GM18873 (cell line): ENCODE measurements around the gene IGF2BP1.

Source experiments
- ATAC-seq: cut with Tn5 transposase; IDR thresholded peaks from one replicate; pipeline ENCODE4 v1.9.1; 2021; ENCODE audit warnings: mild to moderate bottlenecking, moderate library complexity, moderate number of reproducible peaks; ENCODE audit not compliant: unreplicated experiment, low FRiP score

The IGF2BP1 gene

DNA sequence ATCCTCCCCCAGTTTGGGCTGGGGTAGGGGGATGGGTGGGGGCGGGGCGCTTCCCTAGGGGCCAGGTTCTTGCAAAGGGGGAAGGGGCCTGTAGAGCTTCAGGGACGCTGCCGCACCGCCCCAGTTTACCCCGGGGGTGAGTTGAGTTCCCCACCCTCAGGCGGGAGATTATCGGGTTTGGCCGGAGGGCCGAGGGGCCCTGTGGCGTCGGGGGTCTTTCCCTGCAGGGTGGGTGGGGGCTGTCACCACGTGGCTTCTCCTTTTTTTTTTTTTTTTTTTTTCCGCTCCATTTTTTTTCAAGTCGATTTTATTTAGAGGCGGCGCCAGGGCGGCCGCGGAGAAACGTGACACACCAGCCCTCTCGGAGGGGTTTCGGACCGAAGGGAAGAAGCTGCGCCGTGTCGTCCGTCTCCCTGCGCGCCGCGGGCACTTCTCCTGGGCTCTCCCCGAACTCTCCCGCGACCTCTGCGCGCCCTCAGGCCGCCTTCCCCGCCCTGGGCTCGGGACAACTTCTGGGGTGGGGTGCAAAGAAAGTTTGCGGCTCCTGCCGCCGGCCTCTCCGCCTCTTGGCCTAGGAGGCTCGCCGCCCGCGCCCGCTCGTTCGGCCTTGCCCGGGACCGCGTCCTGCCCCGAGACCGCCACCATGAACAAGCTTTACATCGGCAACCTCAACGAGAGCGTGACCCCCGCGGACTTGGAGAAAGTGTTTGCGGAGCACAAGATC, at the start of gene IGF2BP1:
TSS of gene IGF2BP1 (plus strand) at position 283 of the 724 bp plus-strand sequence. CDS start at position 644, 361 bp downstream.
- ATAC-seq: no peak

DNA sequence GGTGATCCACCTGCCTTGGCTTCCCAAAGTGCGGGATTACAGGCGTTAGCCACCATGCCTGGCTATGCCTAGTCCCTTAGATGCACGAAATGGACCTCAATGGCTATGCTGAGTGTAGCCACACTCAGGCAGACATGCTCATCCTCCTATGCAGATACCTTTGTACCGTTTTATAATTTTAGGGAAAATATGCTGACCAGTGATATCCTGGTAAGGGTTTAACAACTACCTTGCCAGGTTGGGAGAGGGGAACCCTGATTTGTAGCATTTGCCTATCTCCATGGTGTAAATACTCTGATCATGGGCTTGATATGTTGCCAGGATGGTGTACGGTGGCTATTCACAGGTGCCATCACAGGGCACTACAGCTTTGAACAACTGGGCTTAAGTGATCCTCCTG, 45.6 kb upstream of the IGF2BP1 start:
- ATAC-seq: no peak

DNA sequence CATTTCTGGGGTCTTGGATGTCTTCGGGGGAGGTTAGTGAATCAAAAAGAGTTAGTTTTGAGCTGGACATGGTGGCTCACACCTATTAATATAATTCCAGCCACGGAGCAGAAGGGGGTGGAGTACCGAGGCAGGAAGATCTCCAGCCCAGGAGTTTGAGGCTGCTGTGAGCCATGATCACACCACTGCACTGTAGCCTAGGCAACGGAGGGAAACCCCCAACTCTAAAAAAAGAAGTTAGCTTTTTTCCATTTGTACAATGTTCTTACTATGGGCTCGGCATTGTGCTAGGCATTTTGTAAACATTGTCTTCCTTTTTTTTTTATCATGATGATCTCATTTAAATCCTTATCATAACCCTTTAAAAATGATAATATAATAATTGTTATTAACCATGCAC, 44.3 kb upstream of the IGF2BP1 start:
- ATAC-seq: no peak

DNA sequence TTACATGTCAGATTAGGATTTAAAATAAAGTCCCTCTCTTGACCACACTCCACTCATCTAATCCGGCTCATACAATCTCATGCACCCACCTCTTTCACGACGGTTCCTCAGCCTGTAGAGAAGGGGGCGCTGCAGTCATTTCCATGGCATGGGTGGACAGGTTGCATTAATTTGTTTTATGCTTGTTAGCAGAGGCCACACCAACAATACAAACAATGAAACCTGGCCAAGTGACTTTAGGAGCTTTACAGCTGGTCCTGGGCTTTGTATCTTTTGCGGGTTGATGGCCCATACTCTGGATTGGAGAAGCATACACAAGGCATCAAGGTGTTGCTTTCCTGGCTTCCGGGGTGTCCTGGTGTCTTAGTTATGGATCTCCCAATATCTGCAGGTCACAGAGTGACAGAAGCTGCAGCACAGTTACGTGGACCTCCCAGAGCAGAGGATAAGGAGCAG, 42.9 kb upstream of the IGF2BP1 start:
- no peak for ATAC-seq

DNA sequence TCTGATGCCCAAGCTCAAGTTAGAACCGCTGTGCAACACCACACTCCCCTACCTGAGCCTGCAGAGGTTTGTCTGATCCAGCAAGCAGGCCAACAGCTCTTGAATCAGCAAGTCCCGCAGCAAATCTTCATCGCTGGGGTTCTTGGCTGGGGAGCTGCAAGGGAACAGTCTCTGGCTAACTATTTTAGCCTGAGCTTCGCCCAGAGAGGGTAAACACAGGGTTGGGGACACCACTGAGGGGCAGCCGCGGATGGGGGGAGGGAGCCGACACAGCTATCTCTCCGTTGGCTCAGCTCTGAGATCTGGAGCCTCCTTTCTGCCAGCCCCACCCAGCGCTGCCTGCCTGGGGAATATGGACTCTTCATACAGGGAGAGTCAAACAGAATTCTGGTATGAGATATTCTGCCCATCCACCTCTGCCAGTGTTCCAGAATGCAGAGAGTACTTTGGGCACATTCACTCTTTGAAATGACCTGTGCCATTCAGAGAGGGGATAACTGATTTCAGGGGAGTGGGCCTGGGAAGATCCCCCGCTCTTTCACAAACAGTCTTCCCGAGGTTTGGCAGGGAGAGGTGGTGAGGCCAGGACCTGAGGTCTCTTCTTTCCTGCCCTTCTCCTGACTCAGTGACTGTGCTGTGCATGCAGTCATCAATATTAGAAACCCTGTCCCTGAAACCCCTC, 36.2 kb upstream of the IGF2BP1 start:
- no peak for ATAC-seq

DNA sequence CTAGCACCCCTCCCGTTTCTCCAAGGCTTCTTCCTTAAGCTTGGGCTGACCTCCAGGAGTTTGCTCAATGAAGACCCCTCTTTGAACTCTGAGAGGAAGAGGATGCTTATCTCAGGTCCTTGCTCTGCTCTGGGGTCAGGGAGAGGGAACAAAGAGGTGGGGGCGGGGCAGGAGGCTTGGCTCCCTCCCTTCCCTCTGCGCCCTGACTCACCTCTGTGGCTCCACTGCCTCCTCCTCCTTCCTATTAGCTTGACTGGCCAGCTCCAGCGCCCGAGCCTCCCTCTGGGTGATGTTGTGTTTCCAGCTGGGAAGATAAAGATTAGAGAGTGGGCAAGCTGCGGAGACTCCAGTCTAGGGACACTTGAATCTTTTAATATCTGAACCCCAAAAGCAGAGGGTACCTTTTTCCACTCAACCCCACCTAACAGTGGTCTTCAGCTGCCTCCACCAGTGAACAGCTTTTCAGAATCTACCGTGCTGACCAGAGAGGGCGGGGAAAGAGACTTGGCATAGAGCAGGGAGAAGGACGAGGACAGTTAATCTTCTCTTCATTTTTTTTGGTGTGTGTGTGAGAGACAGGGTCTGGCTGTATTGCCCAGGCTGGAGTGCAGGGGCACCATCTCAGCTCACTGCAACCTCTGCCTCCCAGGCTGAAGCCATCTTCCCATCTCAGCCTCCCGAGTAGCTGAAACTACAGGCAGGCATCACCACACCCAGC, 35.5 kb upstream of the IGF2BP1 start:
- ATAC-seq: no peak

DNA sequence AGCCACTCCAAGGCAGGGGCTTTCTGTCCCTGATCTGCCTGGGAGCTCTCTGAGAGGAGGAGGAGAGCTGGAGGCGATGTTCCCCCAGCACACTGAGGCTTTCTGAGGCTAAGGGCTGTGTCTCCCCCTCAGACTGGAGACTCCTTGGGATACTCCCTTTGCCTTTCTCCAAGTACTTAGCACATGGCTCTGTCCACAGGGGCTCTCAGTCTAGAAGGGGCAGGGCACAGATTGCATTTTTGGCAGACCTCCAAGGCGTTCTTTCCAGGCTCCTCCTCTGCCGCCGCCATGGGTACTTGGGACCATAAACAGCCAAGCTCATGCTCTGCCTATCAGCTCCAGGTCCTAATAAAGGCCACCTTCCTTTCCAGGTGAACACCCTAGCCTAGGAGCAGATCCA, 27.0 kb upstream of the IGF2BP1 start:
- no peak for ATAC-seq

DNA sequence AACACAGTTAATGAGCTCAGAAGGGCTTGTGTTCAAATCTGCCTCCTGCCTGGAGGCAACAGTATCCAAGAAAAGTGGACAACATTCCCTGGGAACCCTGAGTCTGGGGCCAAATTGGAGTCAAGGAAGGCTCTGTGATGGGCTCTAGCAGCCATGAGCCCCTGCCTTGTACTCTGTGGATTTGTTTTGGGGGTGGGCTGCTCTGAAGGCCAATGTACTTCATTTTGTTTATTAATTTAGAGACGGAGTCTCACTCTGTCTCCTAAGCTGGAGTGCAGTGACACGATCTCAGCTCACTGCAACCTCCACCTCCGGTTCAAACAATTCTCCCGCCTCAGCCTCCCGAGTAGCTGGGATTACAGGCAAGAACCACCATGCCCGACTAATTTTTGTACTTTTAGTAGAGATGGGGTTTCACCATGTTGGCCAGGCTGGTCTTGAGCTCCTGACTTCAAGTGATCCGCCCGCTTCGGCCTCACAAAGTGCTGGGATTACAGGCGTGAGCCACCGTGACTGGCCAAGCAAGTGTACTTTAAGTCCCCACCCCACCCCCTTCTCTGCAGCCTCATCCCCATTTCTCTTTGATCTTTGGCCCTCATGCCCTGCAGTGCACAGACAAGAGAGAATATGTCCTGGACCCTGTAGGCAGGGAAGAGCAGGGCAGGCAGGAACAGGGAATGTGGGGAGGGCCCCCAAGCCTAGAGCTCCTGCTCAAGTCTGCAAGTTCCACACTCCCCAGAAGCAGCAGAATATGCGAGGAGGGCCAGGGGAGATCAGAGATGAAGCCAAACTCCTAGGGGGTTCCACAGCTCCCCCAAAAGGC, 26.1 kb upstream of the IGF2BP1 start:
- ATAC-seq: no peak

DNA sequence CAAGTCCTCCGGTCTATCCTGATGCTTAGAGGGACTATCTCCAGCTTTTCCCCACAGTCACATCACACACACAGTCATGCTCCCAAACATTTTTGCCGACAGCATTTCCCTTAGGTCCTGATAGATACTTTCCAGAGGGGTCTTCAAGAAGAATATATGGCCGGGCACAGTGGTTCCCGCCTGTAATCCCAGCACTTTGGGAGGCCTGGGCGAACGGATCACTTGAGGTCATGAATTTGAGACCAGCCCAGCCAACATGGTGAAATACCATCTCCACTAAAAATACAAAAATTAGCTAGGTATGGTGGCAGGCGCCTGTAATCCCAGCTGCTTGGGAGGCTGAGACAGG, 24.5 kb upstream of the IGF2BP1 start:
- no peak for ATAC-seq

DNA sequence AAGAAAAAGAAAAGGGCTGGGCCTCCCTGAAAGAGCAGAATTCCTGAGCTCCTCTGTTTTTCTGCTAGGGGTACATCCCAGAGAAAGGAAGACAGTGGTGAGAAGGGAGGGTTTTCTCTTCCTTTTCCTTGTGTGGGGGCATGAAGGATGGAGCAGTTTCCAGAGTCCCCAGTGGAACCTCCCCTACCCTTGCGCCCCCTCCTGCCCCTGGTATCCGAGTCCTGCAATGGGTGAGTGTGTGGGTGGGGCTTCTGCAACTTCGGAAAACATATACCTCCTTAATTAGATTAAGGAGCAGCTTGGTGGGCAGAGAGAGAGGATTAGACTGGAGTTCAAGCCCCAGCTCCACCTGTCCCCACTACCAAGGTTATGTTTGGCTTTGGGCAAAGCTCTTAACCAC, 23.4 kb upstream of the IGF2BP1 start:
- no peak for ATAC-seq

DNA sequence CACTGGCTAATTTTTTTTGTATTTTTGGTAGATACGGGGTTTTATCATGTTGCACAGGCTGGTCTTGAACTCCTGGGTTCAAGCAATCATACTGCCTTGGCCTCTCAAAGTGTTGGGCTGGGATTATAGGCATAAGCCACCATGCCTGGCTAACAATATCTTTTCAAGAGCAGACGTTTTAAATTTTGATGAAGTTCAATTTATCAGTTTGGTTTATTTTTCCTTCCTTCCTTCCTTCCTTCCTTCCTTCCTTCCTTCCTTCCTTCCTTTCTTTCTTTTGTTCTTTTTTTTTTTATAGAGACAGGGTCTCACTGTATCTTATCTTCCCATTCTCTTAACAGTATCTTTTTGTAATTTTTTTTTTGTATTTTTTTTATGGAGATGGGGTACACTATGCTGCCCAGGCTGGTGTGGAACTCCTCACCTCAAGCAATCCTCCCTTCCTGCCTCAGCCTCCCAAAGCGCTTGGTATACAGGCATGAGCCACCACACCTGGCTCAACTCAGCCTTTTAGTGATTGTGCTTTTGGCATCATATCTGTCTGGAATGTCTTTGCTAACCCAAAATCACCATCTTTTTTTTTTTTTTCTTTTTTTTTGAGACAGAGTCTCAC, 15.2 kb upstream of the IGF2BP1 start:
- ATAC-seq: no peak

DNA sequence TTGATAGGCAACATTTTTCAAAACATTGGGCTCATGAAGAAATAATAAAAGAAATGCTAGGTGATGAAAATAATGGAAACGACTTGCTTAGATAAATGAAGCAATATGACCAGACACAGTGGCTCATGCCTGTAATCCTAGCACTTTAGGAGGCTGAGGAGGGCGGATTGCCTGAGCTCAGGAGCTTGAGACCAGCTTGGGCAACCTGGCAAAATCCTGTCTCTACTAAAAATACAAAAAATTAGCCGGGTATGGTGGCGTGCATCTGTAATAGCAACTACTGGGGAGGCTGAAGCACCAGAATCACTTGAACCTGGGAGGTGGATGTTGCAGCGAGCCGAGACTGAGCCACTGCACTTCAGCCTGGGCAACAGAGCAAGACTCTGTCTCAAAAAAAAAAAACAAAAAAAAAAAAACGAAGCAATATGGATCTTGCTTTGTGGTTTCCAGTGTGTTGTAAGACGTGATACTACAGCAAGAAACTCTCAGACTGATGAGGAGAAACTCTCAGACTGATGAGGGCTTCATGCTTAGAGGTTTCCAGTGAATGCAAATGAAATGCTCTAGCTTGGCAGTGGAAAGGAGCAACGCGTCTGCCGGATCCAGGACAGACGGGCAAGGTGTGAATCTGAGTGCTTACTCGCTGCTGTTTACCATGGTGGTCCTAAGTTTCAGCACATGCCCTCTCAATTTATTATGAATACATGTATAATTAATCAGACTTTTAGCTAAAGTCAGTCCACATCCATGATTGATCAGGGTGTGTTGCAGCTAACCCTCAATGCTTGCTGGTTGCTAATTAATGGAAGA, 11.5 kb upstream of the IGF2BP1 start:
- ATAC-seq: no peak

DNA sequence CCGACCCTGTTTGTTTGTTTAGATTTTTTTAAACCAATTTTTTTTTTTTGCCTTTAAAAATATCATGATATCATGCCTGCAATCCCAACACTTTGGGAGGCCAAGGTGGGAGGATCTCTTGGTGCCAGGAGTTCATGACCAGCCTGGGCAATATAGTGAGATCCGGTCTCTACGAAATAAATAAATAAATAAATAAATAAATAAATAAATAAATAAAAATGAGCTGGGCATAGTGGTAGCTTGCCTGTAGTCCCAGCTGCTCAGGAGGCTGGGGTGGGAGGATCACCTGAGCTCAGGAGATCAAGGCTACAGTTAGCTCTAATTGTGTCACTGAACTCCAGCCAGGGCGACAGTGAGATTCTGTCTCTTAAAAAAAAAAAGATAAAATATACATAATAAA, 8.1 kb upstream of the IGF2BP1 start:
- no peak for ATAC-seq

DNA sequence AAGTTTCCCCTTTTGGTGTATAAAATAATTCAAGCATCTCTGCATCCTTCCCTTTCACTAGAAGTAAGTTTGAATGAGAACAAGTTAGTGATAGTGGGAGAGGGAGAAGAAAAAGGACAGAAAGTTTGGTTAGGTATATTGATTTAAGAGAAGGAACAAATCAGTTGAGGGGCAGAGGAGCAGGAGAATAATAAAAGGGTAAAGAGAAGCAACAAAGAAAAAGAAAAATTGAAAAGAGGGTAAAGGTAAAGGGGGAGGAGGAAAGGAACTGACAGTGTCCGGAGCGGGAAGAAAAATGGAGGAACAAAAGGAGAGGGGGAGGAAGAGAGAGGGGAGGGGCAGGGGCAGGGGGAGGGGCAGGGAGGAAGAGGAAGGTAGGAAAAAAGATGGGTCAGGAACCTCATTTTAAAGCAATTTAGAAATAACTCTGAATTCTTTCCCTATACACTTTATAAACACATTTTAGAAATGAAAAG, 6.3 kb upstream of the IGF2BP1 start:
- ATAC-seq: no peak

DNA sequence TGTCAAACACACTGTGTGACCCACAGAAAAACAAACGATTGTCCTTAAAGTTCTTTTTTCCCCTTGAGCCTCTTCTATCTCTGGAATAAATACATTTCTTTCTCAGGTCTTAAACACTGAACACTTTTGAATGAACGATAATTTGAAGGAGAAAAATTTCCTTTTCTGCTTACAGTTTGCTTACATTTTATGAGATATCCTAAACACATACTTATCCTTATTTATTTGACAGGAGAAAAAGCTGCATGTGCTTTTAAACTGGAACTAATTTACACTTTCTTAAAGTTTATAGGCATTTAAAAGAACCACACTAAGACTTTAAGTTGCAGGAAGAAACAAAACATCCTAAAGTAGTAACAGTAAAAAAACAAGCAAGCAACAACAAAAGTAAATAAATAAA, 4.7 kb upstream of the IGF2BP1 start:
- no peak for ATAC-seq

DNA sequence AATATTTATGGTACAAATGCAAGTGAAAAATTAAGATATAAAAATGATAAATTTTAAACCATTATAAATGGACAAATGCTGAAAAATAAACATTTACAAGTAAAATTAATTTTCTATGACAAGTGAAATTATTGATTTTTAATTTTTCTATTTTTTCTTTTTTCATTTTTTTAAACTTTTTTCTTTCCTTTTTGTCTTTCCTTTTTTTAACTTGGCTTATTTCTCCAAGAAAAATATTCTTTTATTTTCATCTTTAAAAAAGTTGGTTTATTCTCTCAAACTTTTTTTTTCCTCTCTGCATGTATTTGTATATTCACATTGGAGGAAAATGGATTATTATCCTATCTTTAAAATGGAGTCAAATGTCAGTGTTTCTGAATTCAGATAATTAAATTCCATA, 3.9 kb upstream of the IGF2BP1 start:
- ATAC-seq: no peak

DNA sequence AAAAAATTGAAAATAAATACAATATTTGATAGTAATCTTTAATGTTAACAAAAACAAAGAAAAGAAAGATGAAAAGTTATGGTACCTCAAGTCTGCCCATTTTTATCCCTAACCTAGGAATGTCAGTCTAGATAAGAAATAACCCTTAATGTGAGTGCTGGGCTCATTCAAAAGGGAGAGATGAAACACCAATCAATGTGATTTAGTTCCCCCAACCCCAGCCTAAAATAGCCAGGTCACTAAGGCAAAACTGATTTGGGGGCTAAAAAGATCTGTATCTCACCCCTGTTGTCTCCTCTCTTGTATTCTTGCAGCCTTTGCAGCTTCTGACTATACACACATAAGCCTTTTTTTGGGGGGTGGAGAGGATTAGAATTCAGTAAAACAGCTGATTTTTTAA, 3.2 kb upstream of the IGF2BP1 start:
- no peak for ATAC-seq

DNA sequence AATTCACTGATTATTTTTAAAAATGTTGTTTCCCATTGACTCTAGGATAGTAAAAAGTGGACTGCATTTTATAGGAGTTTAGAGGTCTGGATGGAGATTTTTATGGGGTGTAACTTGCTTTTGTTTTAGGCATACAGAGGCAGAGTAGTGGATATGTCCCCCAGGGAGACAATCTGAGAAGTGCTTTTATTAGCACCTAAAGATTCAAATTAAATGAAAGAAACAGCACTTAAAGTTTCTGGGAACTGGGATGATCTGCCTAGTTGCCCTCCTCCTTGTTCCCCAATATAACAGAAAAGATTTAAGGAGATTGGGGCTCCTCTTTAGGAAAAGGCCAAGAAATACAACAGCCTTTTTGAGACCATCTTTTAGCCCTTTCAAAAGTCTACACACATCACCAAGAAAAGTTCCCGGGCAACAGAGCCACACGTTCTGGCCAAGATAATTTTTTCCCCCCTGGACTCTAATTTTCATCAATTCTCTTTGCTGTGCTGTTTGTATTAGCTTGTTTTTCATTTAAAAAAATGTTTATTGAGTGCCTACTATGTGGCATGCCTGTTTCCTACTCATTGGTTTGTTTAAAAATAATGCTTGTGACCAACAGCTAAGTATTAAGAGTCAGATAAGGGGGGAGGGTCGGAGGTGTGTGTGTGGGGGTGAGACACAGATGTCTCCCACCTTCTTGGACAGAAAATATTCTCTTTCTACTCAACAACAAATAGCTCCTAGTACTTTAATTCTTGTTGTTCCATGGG, 2.5 kb upstream of the IGF2BP1 start:
- no peak for ATAC-seq
